Endothelial cell of umbilical vein (primary cell): Measurements from ENCODE around the gene SMIM20. TPM values are rescaled to one million over a fixed set of nuclear protein-coding genes. Genes with fewer than 3 reads are reported as not detected.

Experiments used
- BruUV-seq: library from RNA; stranded (reverse); fragments of 400-500 nt; replicated peaks from 2 replicates; lab custom pipeline; 2021; lab: Mats Ljungman, UMichigan
- CTCF ChIA-PET: fragments of 300-600, 350-600 bp; sonication (Branson Sonifier 250); formaldehyde crosslinking; loops from one replicate; lab custom pipeline; 2021; ENCODE audit warnings: antibody characterized with exemption, inconsistent platforms; lab: Charles Lee
- POLR2A ChIA-PET: fragments of 300-600, 350-600 bp; sonication (Branson Sonifier 250); formaldehyde crosslinking; loops from one replicate; lab custom pipeline; 2021; ENCODE audit warnings: antibody characterized with exemption, inconsistent platforms; lab: Charles Lee
- DNase-seq: peaks from one replicate; pipeline ENCODE4 v3.0.0-alpha.2; 2011; ENCODE audit warnings: low read depth, low spot score
- FAIRE-seq: peaks from 2 replicates; lab custom pipeline; 2011; peaks lifted over from hg19 to GRCh38; lab: Jason Lieb, UNC
- H2AFZ ChIP-seq: 2 replicates; pipeline ENCODE4 v1.6.0; 2012; ENCODE audit warnings: low read depth, low read length, control low read depth, inconsistent platforms
- H3K27ac ChIP-seq: 2 replicates; pipeline ENCODE4 v1.5.1; 2011; ENCODE audit warnings: low read depth, mild to moderate bottlenecking, control low read depth, low read length, moderate library complexity; ENCODE audit not compliant: insufficient read depth
- H3K27me3 ChIP-seq, 2 experiments: 2 replicates each; pipeline versions ENCODE4 v1.6.0 to v1.6.1; 2011; ENCODE audit warnings: low read length in 2 of 2, mixed read lengths in 1 of 2; ENCODE audit not compliant: control insufficient read depth in 2 of 2, insufficient read depth in 2 of 2
- H3K36me3 ChIP-seq, 2 experiments: 2 replicates in 1 of 2; 3 replicates in 1 of 2; pipeline ENCODE4 v1.5.1; 2011; ENCODE audit warnings: low read length in 2 of 2, mild to moderate bottlenecking in 1 of 2, moderate library complexity in 1 of 2; ENCODE audit not compliant: control insufficient read depth in 2 of 2, insufficient read depth in 2 of 2; ENCODE audit errors: extremely low read depth in 1 of 2
- H3K4me1 ChIP-seq: 3 replicates; pipeline ENCODE4 v1.5.1; 2011; ENCODE audit warnings: mild to moderate bottlenecking, low read length; ENCODE audit not compliant: control insufficient read depth, insufficient read depth; ENCODE audit errors: extremely low read depth
- H3K4me2 ChIP-seq: 2 replicates; pipeline ENCODE4 v1.6.1; 2011; ENCODE audit warnings: low read length, control low read depth, mixed read lengths; ENCODE audit not compliant: insufficient read depth
- H3K4me3 ChIP-seq, 3 experiments: fragments of 200-600 bp in 1 of 3; sonication (generic), shearing (Covaris generic) in 1 of 3; replicated peaks in 1 of 3; 2 replicates each; pipeline ENCODE4 v1.5.1; 2011 to 2016; ENCODE audit warnings: control low read depth in 3 of 3, low read length in 3 of 3, mild to moderate bottlenecking in 2 of 3, inconsistent platforms in 1 of 3, low read depth in 1 of 3, moderate library complexity in 1 of 3; ENCODE audit not compliant: insufficient read depth in 1 of 3
- H3K79me2 ChIP-seq: 2 replicates; pipeline ENCODE4 v1.6.0; 2012; ENCODE audit warnings: low read length, inconsistent platforms; ENCODE audit not compliant: control insufficient read depth, insufficient read depth
- H3K9ac ChIP-seq: replicated peaks from 2 replicates; pipeline ENCODE3; 2011; ENCODE audit warnings: low read length, control low read depth; ENCODE audit not compliant: insufficient read depth; ENCODE audit errors: extremely low read depth
- H3K9me1 ChIP-seq: replicated peaks from 3 replicates; pipeline ENCODE4 v1.6.0; 2011; ENCODE audit warnings: mild to moderate bottlenecking, low read length; ENCODE audit not compliant: control insufficient read depth, insufficient read depth; ENCODE audit errors: extremely low read depth
- H3K9me3 ChIP-seq: replicated peaks from 2 replicates; pipeline ENCODE4 v1.5.1; 2012; ENCODE audit warnings: low read length, inconsistent platforms; ENCODE audit not compliant: control insufficient read depth, insufficient read depth
- H4K20me1 ChIP-seq: replicated peaks from 2 replicates; pipeline ENCODE3; 2011; ENCODE audit warnings: mild to moderate bottlenecking, low read length; ENCODE audit not compliant: control insufficient read depth, insufficient read depth; ENCODE audit errors: extremely low read depth
- EZH2 ChIP-seq: IDR thresholded peaks from 2 replicates; pipeline ENCODE4 v1.6.1; 2012; ENCODE audit warnings: borderline replicate concordance, low read depth, mild to moderate bottlenecking, moderate library complexity, low read length, inconsistent platforms; ENCODE audit not compliant: severe bottlenecking
- FOS ChIP-seq: IDR thresholded peaks from 2 replicates; pipeline ENCODE4 v1.6.1; 2011; ENCODE audit warnings: mild to moderate bottlenecking, low read length, moderate library complexity, borderline replicate concordance; ENCODE audit not compliant: insufficient read depth
- GATA2 ChIP-seq: IDR thresholded peaks from 2 replicates; pipeline ENCODE4 v1.7.0; 2011; ENCODE audit warnings: low read depth, mild to moderate bottlenecking, moderate library complexity, mixed read lengths, low read length; ENCODE audit not compliant: insufficient read length, insufficient read depth
- JUN ChIP-seq: IDR thresholded peaks from 2 replicates; pipeline ENCODE4 v1.6.1; 2011; ENCODE audit warnings: borderline replicate concordance, low read depth; ENCODE audit not compliant: insufficient read length, insufficient read depth
- MYC ChIP-seq: IDR thresholded peaks from one replicate; pipeline ENCODE4 v1.6.1; 2011; ENCODE audit warnings: mild to moderate bottlenecking, low read depth, low read length
- POLR2A ChIP-seq: IDR thresholded peaks from 2 replicates; pipeline ENCODE4 v1.6.1; 2012; ENCODE audit warnings: low read depth, mild to moderate bottlenecking, control low read depth, low read length
- POLR2AphosphoS5 ChIP-seq: IDR thresholded peaks from 2 replicates; pipeline ENCODE4 v1.6.1; 2012; ENCODE audit warnings: low read depth, mild to moderate bottlenecking, control low read depth, low read length, moderate library complexity; ENCODE audit not compliant: insufficient read depth
- dilution Hi-C: fragments of 300-500 bp; cut with MboI; formaldehyde crosslinking; loops from one replicate; pipeline ENCODE4 v1.15.0; 2019; ENCODE audit warnings: low sequenced_read_pairs; ENCODE audit not compliant: extremely low pct_ligation_motif_present
- intact Hi-C: fragments of 100-400 bp; cut with micrococcal nuclease; formaldehyde crosslinking; loops from one replicate; pipeline ENCODE4 v1.10.0; 2022
- polyA plus RNA-seq, 4 experiments: library from polyadenylated mRNA; depleted of rRNA in 3 of 4; stranded (reverse) in 3 of 4; unstranded in 1 of 4; fragments of >200 nt; gene quantifications; 2 replicates each; pipeline versions ENCODE4 v1.2.1 to v1.2.3, GENCODE V29; 2011 to 2012; ENCODE audit warnings: missing spikeins in 1 of 4
- total RNA-seq: library from RNA; stranded (reverse); gene quantifications from 2 replicates; pipeline ENCODE4 v1.2.3, GENCODE V29; 2021
- TF ChIP-seq, protein P1 (sequence below): IDR thresholded peaks from 2 replicates; pipeline ENCODE4 v1.6.1; 2011; ENCODE audit not compliant: insufficient read depth, insufficient read length
- TF ChIP-seq, protein P2 (sequence below), 2 donors: IDR thresholded peaks; 1 replicate in 1 of 2; 2 replicates in 1 of 2; pipeline ENCODE4 v1.5.1; 2011; ENCODE audit warnings: low read length in 2 of 2, mild to moderate bottlenecking in 2 of 2, moderate library complexity in 2 of 2, control low read depth in 1 of 2, inconsistent platforms in 1 of 2, low read depth in 1 of 2; ENCODE audit not compliant: insufficient read depth in 1 of 2; ENCODE audit errors: extremely low read depth in 1 of 2

The SMIM20 gene
- total and polyA plus RNA-seq, 2 donors (not counting 3 experiments of a cell fraction or from before 2014, with no cell fraction given): 10.2 to 19.2 TPM

DNA sequence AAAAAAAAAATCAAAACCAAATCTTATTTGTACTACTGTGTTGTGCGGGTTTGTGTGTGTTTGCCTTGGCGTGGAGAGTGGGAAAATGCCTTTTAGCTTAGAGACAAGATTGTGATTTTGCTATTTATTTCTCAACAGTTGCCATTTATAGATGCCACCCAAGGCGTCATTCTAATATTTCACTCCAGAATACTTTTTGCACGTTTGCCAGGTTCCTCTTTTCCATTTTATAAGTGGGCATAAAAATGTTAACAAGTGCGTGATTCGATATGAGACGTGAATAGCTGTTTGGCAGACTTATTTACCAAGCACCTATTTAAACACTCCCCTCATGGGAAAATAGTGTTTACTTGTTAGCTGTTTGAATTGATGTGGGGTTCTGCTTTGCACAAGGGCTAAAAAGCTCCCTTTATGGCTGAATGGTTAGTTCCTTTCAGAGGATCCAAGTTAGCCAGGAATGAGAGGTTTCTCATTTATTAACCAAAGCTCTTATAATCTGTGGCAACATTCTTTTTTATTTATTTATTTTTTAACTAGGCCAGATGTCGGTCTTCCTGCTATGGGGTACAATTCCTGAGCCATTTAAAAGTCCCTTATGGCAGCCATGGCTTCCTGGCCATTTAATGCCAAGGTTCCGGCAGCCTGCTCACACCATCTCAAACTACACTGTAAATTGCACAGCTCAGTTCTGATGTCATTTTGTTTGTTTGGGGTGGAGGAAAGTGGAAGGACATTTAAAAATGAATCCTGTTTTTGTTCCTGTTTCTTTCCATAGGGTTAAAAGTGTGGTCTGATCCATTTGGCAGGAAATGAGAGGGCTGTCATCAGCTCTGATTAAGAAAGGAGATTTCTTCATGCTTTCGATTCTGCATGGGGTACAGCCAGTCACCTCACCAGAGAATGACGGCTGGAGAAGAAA is 14.6 kb downstream of the SMIM20 start:
- Histone ChIP-seq H3K27ac (no peak overlapping the region), H3K4me3 (no peak overlapping the region), H3K79me2 (no peaks in the 10 kb centered on the region), H3K9me1 (no peaks in the 10 kb centered on the region), H2AFZ (peak overlapping the region; percentile 15), H3K36me3 (no peaks in the 10 kb centered on the region), H3K4me1 (no peaks in the 10 kb centered on the region), H4K20me1 (no peaks in the 10 kb centered on the region), H3K4me2 (no peak overlapping the region), H3K27me3 (no peaks in the 10 kb centered on the region), H3K9me3 (no peaks in the 10 kb centered on the region), H3K9ac (no peak overlapping the region)
- ChIA-PET POLR2A (no interaction called here), CTCF (interaction anchor here (0.8 to 1.6 kb wide), 6 partner anchors 8 to 482 kb away, joined by 3 to 7 read pairs (median 4); partner anchors contain the start of gene SMIM20)
- no peak for TF ChIP-seq POLR2AphosphoS5
- TF ChIP-seq MYC: no peak
- no peak for TF ChIP-seq POLR2A
- TF ChIP-seq, protein P1, sequence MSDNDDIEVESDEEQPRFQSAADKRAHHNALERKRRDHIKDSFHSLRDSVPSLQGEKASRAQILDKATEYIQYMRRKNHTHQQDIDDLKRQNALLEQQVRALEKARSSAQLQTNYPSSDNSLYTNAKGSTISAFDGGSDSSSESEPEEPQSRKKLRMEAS: no peak
- TF ChIP-seq GATA2: no peak
- TF ChIP-seq FOS: no peak
- TF ChIP-seq, protein P2, sequence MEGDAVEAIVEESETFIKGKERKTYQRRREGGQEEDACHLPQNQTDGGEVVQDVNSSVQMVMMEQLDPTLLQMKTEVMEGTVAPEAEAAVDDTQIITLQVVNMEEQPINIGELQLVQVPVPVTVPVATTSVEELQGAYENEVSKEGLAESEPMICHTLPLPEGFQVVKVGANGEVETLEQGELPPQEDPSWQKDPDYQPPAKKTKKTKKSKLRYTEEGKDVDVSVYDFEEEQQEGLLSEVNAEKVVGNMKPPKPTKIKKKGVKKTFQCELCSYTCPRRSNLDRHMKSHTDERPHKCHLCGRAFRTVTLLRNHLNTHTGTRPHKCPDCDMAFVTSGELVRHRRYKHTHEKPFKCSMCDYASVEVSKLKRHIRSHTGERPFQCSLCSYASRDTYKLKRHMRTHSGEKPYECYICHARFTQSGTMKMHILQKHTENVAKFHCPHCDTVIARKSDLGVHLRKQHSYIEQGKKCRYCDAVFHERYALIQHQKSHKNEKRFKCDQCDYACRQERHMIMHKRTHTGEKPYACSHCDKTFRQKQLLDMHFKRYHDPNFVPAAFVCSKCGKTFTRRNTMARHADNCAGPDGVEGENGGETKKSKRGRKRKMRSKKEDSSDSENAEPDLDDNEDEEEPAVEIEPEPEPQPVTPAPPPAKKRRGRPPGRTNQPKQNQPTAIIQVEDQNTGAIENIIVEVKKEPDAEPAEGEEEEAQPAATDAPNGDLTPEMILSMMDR (IDR thresholded peaks at IDR 0.05; ENCODE audit: extremely low read depth in 1 of 2, insufficient read depth in 1 of 2, low read depth in 1 of 2, low read length in 2 of 2): no peak
- no peak for TF ChIP-seq EZH2
- TF ChIP-seq JUN: no peak
- DNase-seq (peak; percentile 38), FAIRE-seq (no peak)
- no TSS peak for BruUV-seq
- dilution Hi-C loops (no loop called here), intact Hi-C loops (loop anchor here (5.0 kb wide), 3 partner anchors 59 to 484 kb away; partner anchors contain the start of gene RBPJ)
